ENCODE measurements around the gene PHF2. TPM values are rescaled to one million over a fixed set of nuclear protein-coding genes. Genes with fewer than 3 reads are reported as not detected.

Gene PHF2
- total RNA-seq, 1 experiment from 2014 or later: 26.3 TPM

DNA sequence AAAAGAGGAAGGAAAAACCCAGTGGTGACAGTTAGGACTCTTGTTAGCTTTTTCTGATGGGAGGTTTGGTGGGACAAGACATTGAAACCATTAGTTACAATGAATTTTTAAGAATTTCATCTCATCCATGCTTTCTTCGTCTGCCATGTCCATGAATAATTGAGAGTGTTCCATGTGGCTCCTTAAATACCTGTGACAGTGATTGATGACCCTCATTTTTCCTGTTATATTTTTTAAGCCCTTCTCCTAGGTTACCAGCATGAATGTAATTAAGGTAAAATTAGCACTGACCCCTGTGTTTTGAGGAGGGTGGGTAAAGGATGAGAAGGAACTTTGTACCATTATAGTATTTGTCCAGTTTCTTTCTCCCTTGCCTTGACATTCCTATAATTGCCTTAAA is 23.5 kb upstream of the PHF2 start:
- no peaks in the 10 kb centered on the region for H3K79me2 ChIP-seq (ENCODE audit: low read depth)
- DNase-seq: no peak
- CTCF ChIA-PET: no interaction called here
- no peaks in the 10 kb centered on the region for H3K9me2 ChIP-seq (ENCODE audit: insufficient read depth)
- no peak overlapping the region for H3K4me2 ChIP-seq
- H3K27me3 ChIP-seq (ENCODE audit: insufficient read depth, low read depth): no peaks in the 10 kb centered on the region
- no peaks in the 10 kb centered on the region for H3K9me3 ChIP-seq (ENCODE audit: insufficient read depth, low read depth)
- H3K4me1 ChIP-seq (replicated peaks; ENCODE audit: insufficient read depth): no peaks in the 10 kb centered on the region
- BruUV-seq (replicated peaks): no TSS peak
- no peaks in the 10 kb centered on the region for H4K20me1 ChIP-seq (ENCODE audit: insufficient read depth)
- H3K4me3 ChIP-seq: no peak overlapping the region
- POLR2A ChIA-PET (ENCODE audit: unreplicated experiment): no interaction called here
- no peak overlapping the region for H3K27ac ChIP-seq
- H3K36me3 ChIP-seq (ENCODE audit: low read depth): peaks cover 30% of the 10 kb centered on the region
- peaks cover 10% of the 10 kb centered on the region for H3F3A ChIP-seq (ENCODE audit: insufficient read depth, low read depth)
- no peak overlapping the region for H2AFZ ChIP-seq
- no peak for TF ChIP-seq EZH2 (IDR thresholded peaks at IDR 0.05; ENCODE audit: low read depth)
- TF ChIP-seq CTCF (conservative IDR thresholded peaks at IDR 0.05): no peak
- intact Hi-C loops (cut with micrococcal nuclease; ENCODE audit: unreplicated experiment): no loop called here

DNA sequence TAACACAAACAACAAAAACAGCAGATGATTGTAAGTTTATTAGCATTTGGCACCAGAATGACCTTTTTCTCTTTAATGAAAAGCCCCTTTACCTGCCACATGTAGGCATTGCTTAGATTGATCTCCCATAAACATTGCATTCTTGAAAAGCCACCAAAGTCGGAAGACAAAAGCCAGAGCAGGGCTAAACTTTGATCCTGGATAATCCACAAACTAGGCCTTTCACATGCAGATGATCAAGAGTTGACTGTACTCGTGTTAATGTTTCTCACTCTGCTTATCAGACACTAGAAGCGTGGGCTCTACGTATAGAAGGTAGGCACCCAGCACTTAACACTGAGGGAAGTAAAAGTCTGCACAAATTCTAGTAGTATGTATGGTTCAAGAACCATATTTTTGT is 21.0 kb upstream of the PHF2 start:
- H3F3A ChIP-seq (ENCODE audit: insufficient read depth, low read depth): peaks cover 14% of the 10 kb centered on the region; the same call in 1 of the 2 replicates
- no peak overlapping the region for H2AFZ ChIP-seq
- CTCF ChIA-PET: no interaction called here
- DNase-seq: no peak
- H4K20me1 ChIP-seq (ENCODE audit: insufficient read depth): no peaks in the 10 kb centered on the region; the same call in 1 of the 2 replicates
- H3K27ac ChIP-seq: no peak overlapping the region
- no TSS peak for BruUV-seq (replicated peaks)
- H3K4me1 ChIP-seq (replicated peaks; ENCODE audit: insufficient read depth): no peaks in the 10 kb centered on the region
- POLR2A ChIA-PET (ENCODE audit: unreplicated experiment): no interaction called here
- H3K27me3 ChIP-seq (ENCODE audit: insufficient read depth, low read depth): no peaks in the 10 kb centered on the region
- no peak overlapping the region for H3K4me3 ChIP-seq
- H3K79me2 ChIP-seq (ENCODE audit: low read depth): no peaks in the 10 kb centered on the region
- H3K36me3 ChIP-seq (ENCODE audit: low read depth): peaks cover 34% of the 10 kb centered on the region
- H3K9me3 ChIP-seq (ENCODE audit: insufficient read depth, low read depth): no peaks in the 10 kb centered on the region
- intact Hi-C loops (cut with micrococcal nuclease; ENCODE audit: unreplicated experiment): no loop called here
- no peak overlapping the region for H3K4me2 ChIP-seq
- no peaks in the 10 kb centered on the region for H3K9me2 ChIP-seq (ENCODE audit: insufficient read depth)
- TF ChIP-seq EZH2 (IDR thresholded peaks at IDR 0.05; ENCODE audit: low read depth): no peak
- no peak for TF ChIP-seq CTCF (conservative IDR thresholded peaks at IDR 0.05)

GRCh38 chr9:93557366-93558137 is 18.8 kb upstream of the PHF2 start:
- Histone ChIP-seq H4K20me1 (ENCODE audit: insufficient read depth) (no peaks in the 10 kb centered on the region; the same call in none of the 2 replicates), H2AFZ (no peak overlapping the region), H3F3A (ENCODE audit: insufficient read depth, low read depth) (peaks cover 14% of the 10 kb centered on the region), H3K4me2 (no peak overlapping the region), H3K36me3 (ENCODE audit: low read depth) (peaks cover 26% of the 10 kb centered on the region), H3K9me3 (ENCODE audit: insufficient read depth, low read depth) (no peaks in the 10 kb centered on the region), H3K4me3 (no peak overlapping the region), H3K79me2 (ENCODE audit: low read depth) (no peaks in the 10 kb centered on the region), H3K9me2 (ENCODE audit: insufficient read depth) (no peaks in the 10 kb centered on the region), H3K27ac (no peak overlapping the region), H3K4me1 (replicated peaks; ENCODE audit: insufficient read depth) (no peaks in the 10 kb centered on the region), H3K27me3 (ENCODE audit: insufficient read depth, low read depth) (no peaks in the 10 kb centered on the region)
- TF ChIP-seq CTCF (conservative IDR thresholded peaks at IDR 0.05): no peak
- no peak for TF ChIP-seq EZH2 (IDR thresholded peaks at IDR 0.05; ENCODE audit: low read depth)
- BruUV-seq (replicated peaks): no TSS peak
- DNase-seq: no peak
- CTCF ChIA-PET: no interaction called here
- POLR2A ChIA-PET (ENCODE audit: unreplicated experiment): no interaction called here
- intact Hi-C loops (cut with micrococcal nuclease; ENCODE audit: unreplicated experiment): no loop called here
